K562 (cell line): ENCODE data around the gene PREP. TPM values are rescaled to one million over a fixed set of nuclear protein-coding genes. Genes with fewer than 3 reads are reported as not detected.

Experiments used
- ATAC-seq: fragments of 200-7000 bp; cut with Tn5 transposase; 3 replicates; pipeline ENCODE4 v1.9.1; 2020; ENCODE audit warnings: moderate library complexity
- BruUV-seq: library from RNA; stranded (reverse); fragments of 400-500 nt; replicated peaks from 2 replicates; lab custom pipeline; 2021; lab: Mats Ljungman, UMichigan
- CTCF ChIA-PET: fragments of 300-600 bp; formaldehyde crosslinking; extraction: SDS; loops from one replicate; lab custom pipeline; 2021; ENCODE audit warnings: low intra/inter-chr PET ratio; lab: Yijun Ruan, JAX
- POLR2A ChIA-PET: fragments of 300-600, 350-650 bp; sonication (Branson Sonifier 250); formaldehyde crosslinking; extraction: SDS; loops from one replicate; lab custom pipeline; 2021; ENCODE audit warnings: antibody characterized with exemption, inconsistent platforms; lab: Yijun Ruan, JAX
- DNase-seq, 4 experiments: peaks; one replicate each; pipeline versions ENCODE4 v3.0.0 to v3.0.0-alpha.2; 2011 to 2018; ENCODE audit warnings: low spot score in 3 of 4, mixed read lengths in 3 of 4; ENCODE audit errors: extremely low read depth in 1 of 4
- FAIRE-seq: peaks from 2 replicates; lab custom pipeline; 2011; peaks lifted over from hg19 to GRCh38; lab: Jason Lieb, UNC
- H2AFZ ChIP-seq: 2 replicates; pipeline ENCODE4 v1.6.0; 2011; ENCODE audit warnings: low read depth, low read length, control low read depth, inconsistent platforms
- H3K27ac ChIP-seq: fragments of 200-600 bp; 3 replicates; pipeline ENCODE4 v1.8.0; 2011; ENCODE audit warnings: low read depth, mild to moderate bottlenecking, control low read depth, inconsistent platforms, low read length, moderate library complexity, mixed read lengths; ENCODE audit errors: extremely low read depth
- H3K27me3 ChIP-seq, 2 experiments: fragments of 300-600 bp in 1 of 2; 2 replicates in 1 of 2; 3 replicates in 1 of 2; pipeline versions ENCODE4 v1.6.0 to v1.8.0; 2011; ENCODE audit warnings: inconsistent platforms in 2 of 2, low read length in 2 of 2, mild to moderate bottlenecking in 1 of 2, mixed read lengths in 1 of 2, moderate library complexity in 1 of 2; ENCODE audit not compliant: control insufficient read depth in 2 of 2, insufficient read depth in 2 of 2
- H3K36me3 ChIP-seq: fragments of 300-600 bp; 3 replicates; pipeline ENCODE4 v1.8.0; 2011; ENCODE audit warnings: mild to moderate bottlenecking, low read length, inconsistent platforms; ENCODE audit not compliant: control insufficient read depth, insufficient read depth
- H3K4me1 ChIP-seq, 2 experiments: fragments of 200-600 bp in 1 of 2; replicated peaks in 1 of 2; 2 replicates in 1 of 2; 3 replicates in 1 of 2; pipeline versions ENCODE4 v1.5.1 to v1.8.0; 2011; ENCODE audit warnings: inconsistent platforms in 2 of 2, low read length in 2 of 2, mild to moderate bottlenecking in 1 of 2, mixed read lengths in 1 of 2, moderate library complexity in 1 of 2; ENCODE audit not compliant: control insufficient read depth in 2 of 2, insufficient read depth in 2 of 2
- H3K4me2 ChIP-seq: 2 replicates; pipeline ENCODE4 v1.6.1; 2011; ENCODE audit warnings: low read length, control low read depth, inconsistent platforms, mixed read lengths; ENCODE audit not compliant: insufficient read depth
- H3K4me3 ChIP-seq: fragments of 200-600 bp; sonication (generic), shearing (Covaris generic); 2 replicates; pipeline ENCODE4 v1.5.1; 2016; ENCODE audit warnings: control low read depth, inconsistent platforms
- H3K79me2 ChIP-seq: fragments of 200-600 bp; 3 replicates; pipeline ENCODE4 v1.8.0; 2011; ENCODE audit warnings: low read length, inconsistent platforms; ENCODE audit not compliant: control insufficient read depth, insufficient read depth
- H3K9ac ChIP-seq, 2 experiments: 2 replicates each; pipeline versions ENCODE4 v1.6.0 to v1.6.1; 2011; ENCODE audit warnings: low read depth in 2 of 2, low read length in 2 of 2, control low read depth in 1 of 2, inconsistent platforms in 1 of 2, mild to moderate bottlenecking in 1 of 2, mixed read lengths in 1 of 2; ENCODE audit not compliant: insufficient read depth in 1 of 2
- H3K9me1 ChIP-seq: one replicate; pipeline ENCODE4 v1.6.0; 2011; ENCODE audit warnings: inconsistent platforms, mild to moderate bottlenecking, low read length, moderate library complexity; ENCODE audit not compliant: control insufficient read depth, insufficient read depth
- H3K9me3 ChIP-seq: replicated peaks from 2 replicates; pipeline ENCODE4 v1.5.1; 2011; ENCODE audit warnings: low read depth, low read length, inconsistent platforms; ENCODE audit not compliant: control insufficient read depth, insufficient read depth
- H4K20me1 ChIP-seq: replicated peaks from 2 replicates; pipeline ENCODE4 v1.6.1; 2011; ENCODE audit warnings: low read length, inconsistent platforms, mixed read lengths; ENCODE audit not compliant: control insufficient read depth, insufficient read depth
- ATF4 ChIP-seq: fragments of 450-650 bp; formaldehyde crosslinking; IDR thresholded peaks from 2 replicates; pipeline ENCODE4 v1.4.0; 2022; ENCODE audit warnings: mild to moderate bottlenecking, moderate library complexity
- BRF2 ChIP-seq: IDR thresholded peaks from 3 replicates; pipeline ENCODE4 v1.6.1; 2011; ENCODE audit warnings: borderline replicate concordance, mild to moderate bottlenecking; ENCODE audit not compliant: insufficient read length, insufficient read depth
- CHD4 ChIP-seq: fragments of 200-600 bp; sonication (generic); IDR thresholded peaks from 3 replicates; pipeline ENCODE4 v1.6.1; 2012; ENCODE audit warnings: low read depth, mild to moderate bottlenecking, mixed read lengths, low read length, inconsistent platforms; ENCODE audit not compliant: insufficient read depth, insufficient replicate concordance, poor library complexity, severe bottlenecking
- CREB1 ChIP-seq, 2 experiments: sonication (generic) in 1 of 2; formaldehyde crosslinking in 1 of 2; IDR thresholded peaks; 2 replicates each; pipeline versions ENCODE4 v1.6.1 to v1.8.0; 2012 to 2022; ENCODE audit warnings: inconsistent platforms in 1 of 2, mild to moderate bottlenecking in 1 of 2, missing genetic modification reagents in 1 of 2, moderate library complexity in 1 of 2
- CREB3L1 ChIP-seq: fragments of 450-650 bp; IDR thresholded peaks from 2 replicates; pipeline ENCODE4 v1.6.1; 2014; ENCODE audit warnings: low read depth, mild to moderate bottlenecking, moderate library complexity, borderline replicate concordance
- EWSR1 ChIP-seq: fragments of 450-650 bp; IDR thresholded peaks from 2 replicates; pipeline ENCODE4 v1.6.1; 2018; ENCODE audit warnings: borderline replicate concordance, mild to moderate bottlenecking, low read depth, moderate library complexity; ENCODE audit not compliant: partially characterized antibody
- HSF4 ChIP-seq: fragments of 250-450 bp; sonication (Bioruptor Pico); IDR thresholded peaks from 2 replicates; pipeline ENCODE4 v2.1.2; 2022; ENCODE audit warnings: mild to moderate bottlenecking, moderate library complexity, borderline replicate concordance
- ILK ChIP-seq: fragments of 450-650 bp; IDR thresholded peaks from 2 replicates; pipeline ENCODE4 v1.6.1; 2016; ENCODE audit warnings: missing genetic modification characterization, low read depth, mild to moderate bottlenecking, missing compliant biosample characterization, moderate library complexity, borderline replicate concordance
- MEF2D ChIP-seq: conservative IDR thresholded peaks from 2 replicates; pipeline ENCODE4 v1.6.1; 2016; ENCODE audit warnings: low read depth, missing genetic modification characterization, missing compliant biosample characterization
- NR2C2 ChIP-seq, 2 experiments: fragments of 200-800 bp in 1 of 2; sonication (Bioruptor generic) in 1 of 2; sonication (generic) in 1 of 2; formaldehyde crosslinking in 1 of 2; IDR thresholded peaks; 2 replicates each; pipeline versions ENCODE4 v1.6.1 to v1.8.0; 2016 to 2022; ENCODE audit warnings: mild to moderate bottlenecking in 1 of 2, missing compliant biosample characterization in 1 of 2, missing genetic modification characterization in 1 of 2, missing genetic modification reagents in 1 of 2
- PURB ChIP-seq: sonication (generic); formaldehyde crosslinking; IDR thresholded peaks from 2 replicates; pipeline ENCODE4 v1.9.0; 2021; ENCODE audit warnings: low read depth, mild to moderate bottlenecking, missing genetic modification reagents
- ZBTB49 ChIP-seq: sonication (generic); formaldehyde crosslinking; IDR thresholded peaks from 2 replicates; pipeline ENCODE4 v1.8.0; 2022; ENCODE audit warnings: missing genetic modification reagents, mild to moderate bottlenecking, borderline replicate concordance
- ZFX ChIP-seq: sonication (generic); formaldehyde crosslinking; IDR thresholded peaks from 2 replicates; pipeline ENCODE4 v1.8.0; 2022; ENCODE audit warnings: mild to moderate bottlenecking, missing genetic modification reagents, moderate library complexity
- WGBS: fragments of 100-300 bp; shearing (Covaris generic); methylation state at CpG from one replicate; pipeline ENCODE4 v1.1.6; 2016; ENCODE audit warnings: low coverage, mixed read lengths; ENCODE audit not compliant: insufficient coverage; ENCODE audit errors: missing lambda C conversion rate; 5-methylcytosine and 5-hydroxymethylcytosine counted together
- in situ Hi-C: fragments of 300-500 bp; cut with MboI; formaldehyde crosslinking; loops from 4 replicates; pipeline ENCODE4 v1.15.0; 2018; ENCODE audit warnings: inconsistent platforms, mixed read lengths
- intact Hi-C: fragments of 100-400 bp; cut with micrococcal nuclease; formaldehyde crosslinking; loops from 2 replicates; pipeline ENCODE4 v1.14.2; 2022
- polyA plus RNA-seq, 8 experiments: library from polyadenylated mRNA; depleted of rRNA in 4 of 8; stranded (reverse) in 5 of 8; unstranded in 3 of 8; fragments of >200 nt; fragmentation: Nextera tagmentation in 2 of 8; fragmentation: Illumina TruSeq in 1 of 8; extraction: Ambion mirVana in 2 of 8; extraction: Trizol in 1 of 8; gene quantifications; 2 replicates each; pipeline versions ENCODE4 v1.2.1 to v1.2.3, GENCODE V29; 2011 to 2014; ENCODE audit warnings: inconsistent platforms in 1 of 8, missing spikeins in 1 of 8
- total RNA-seq, 7 experiments: library from RNA; depleted of rRNA in 6 of 7; stranded (reverse); fragments of >200 nt in 6 of 7; fragmentation: Illumina TruSeq in 2 of 7; extraction: Trizol in 2 of 7; gene quantifications; 2 replicates each; pipeline versions ENCODE4 v1.2.1 to v1.2.3, GENCODE V29; 2011 to 2021; ENCODE audit warnings: low replicate concordance in 1 of 7

The PREP gene
- total and polyA plus RNA-seq, 9 of the 15 experiments (the other 6 are each of a cell fraction or from before 2014, with no cell fraction given), result 14.1 to 60.8 (median 28.3) TPM

- Histone ChIP-seq H3K27me3 (no peaks in the 10 kb centered on the region), H3K27ac (no peak overlapping the region), H3K36me3 (peaks cover 32% of the 10 kb centered on the region; the same call in 2 of the 3 replicates), H3K9me1 (peaks cover 7% of the 10 kb centered on the region), H3K9me3 (no peaks in the 10 kb centered on the region), H3K9ac (no peak overlapping the region), H3K4me1 (peaks cover 8 to 15% of the 10 kb centered on the region in 2 experiments; a peak in 3 of 5 replicates), H4K20me1 (0 out of 2 replicates have a peak, but pooled peaks cover 11% of the 10 kb centered on the region), H2AFZ (no peak overlapping the region), H3K4me2 (no peak overlapping the region), H3K4me3 (no peak overlapping the region), H3K79me2 (peaks cover 65% of the 10 kb centered on the region)
- intact Hi-C loops, result no loop called here
- POLR2A ChIA-PET, result interaction anchor here (0.6 kb wide), 1 partner anchor 17 kb away, joined by 3 read pairs; no protein-coding TSS in a partner anchor
- WGBS, result 77% methylated on average over 4 of the region's 4 CpGs
- no TSS peak for BruUV-seq
- FAIRE-seq, result no peak
- no peak for DNase-seq
- ATAC-seq, result no peak; the same call in 2 of the 3 replicates
- in situ Hi-C loops, result no loop called here
- CTCF ChIA-PET, result no interaction called here
- no peak for TF ChIP-seq ILK (tag)
- TF ChIP-seq CHD4, result no peak
- no peak for TF ChIP-seq ATF4 (CRISPR knock-in tag)
- TF ChIP-seq NR2C2 (CRISPR knock-in tag; IDR thresholded peaks at IDR 0.05), result no peak
- no peak for TF ChIP-seq NR2C2 (tag; IDR thresholded peaks at IDR 0.05)
- TF ChIP-seq BRF2, result no peak
- no peak for TF ChIP-seq ZFX (CRISPR knock-in tag)
- TF ChIP-seq MEF2D (tag), result no peak
- TF ChIP-seq CREB3L1, result no peak
- no peak for TF ChIP-seq CREB1 (IDR thresholded peaks at IDR 0.05)
- TF ChIP-seq CREB1 (CRISPR knock-in tag; IDR thresholded peaks at IDR 0.05), result no peak
- TF ChIP-seq ZBTB49 (CRISPR knock-in tag), result no peak
- no peak for TF ChIP-seq PURB (CRISPR knock-in tag)
- TF ChIP-seq HSF4 (CRISPR knock-in tag), result no peak
- no peak for TF ChIP-seq EWSR1
Observed at GRCh38 chr6:105382958-105383357, 19.9 kb downstream of the PREP start.
